Measurements from ENCODE around the gene CHTF18.

Gene CHTF18

DNA sequence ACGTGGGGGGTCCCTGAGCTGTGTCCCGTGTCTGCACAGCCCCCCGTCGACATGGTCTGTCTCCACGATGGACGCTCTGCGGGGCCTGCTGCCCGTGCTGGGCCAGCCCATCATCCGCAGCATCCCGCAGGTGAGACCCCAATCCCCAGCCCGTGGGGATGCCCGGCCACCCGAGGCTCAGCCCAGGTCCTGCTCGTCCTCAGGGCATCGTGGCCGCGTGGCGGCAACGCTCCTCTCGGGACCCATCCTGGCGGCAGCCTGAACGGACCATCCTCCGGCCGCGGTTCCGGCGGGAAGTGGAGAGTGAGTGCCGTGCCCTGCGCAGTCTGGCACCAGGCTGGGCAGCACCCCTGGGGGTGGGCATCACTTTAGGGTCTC, 22.9 kb upstream of the CHTF18 start:
- TF ChIP-seq, protein P1, sequence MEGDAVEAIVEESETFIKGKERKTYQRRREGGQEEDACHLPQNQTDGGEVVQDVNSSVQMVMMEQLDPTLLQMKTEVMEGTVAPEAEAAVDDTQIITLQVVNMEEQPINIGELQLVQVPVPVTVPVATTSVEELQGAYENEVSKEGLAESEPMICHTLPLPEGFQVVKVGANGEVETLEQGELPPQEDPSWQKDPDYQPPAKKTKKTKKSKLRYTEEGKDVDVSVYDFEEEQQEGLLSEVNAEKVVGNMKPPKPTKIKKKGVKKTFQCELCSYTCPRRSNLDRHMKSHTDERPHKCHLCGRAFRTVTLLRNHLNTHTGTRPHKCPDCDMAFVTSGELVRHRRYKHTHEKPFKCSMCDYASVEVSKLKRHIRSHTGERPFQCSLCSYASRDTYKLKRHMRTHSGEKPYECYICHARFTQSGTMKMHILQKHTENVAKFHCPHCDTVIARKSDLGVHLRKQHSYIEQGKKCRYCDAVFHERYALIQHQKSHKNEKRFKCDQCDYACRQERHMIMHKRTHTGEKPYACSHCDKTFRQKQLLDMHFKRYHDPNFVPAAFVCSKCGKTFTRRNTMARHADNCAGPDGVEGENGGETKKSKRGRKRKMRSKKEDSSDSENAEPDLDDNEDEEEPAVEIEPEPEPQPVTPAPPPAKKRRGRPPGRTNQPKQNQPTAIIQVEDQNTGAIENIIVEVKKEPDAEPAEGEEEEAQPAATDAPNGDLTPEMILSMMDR (IDR thresholded peaks at IDR 0.05; ENCODE audit: low read depth, low read length) = no peak
- no peak overlapping the region for H3K4me3 ChIP-seq (ENCODE audit: low read depth, low read length)

DNA sequence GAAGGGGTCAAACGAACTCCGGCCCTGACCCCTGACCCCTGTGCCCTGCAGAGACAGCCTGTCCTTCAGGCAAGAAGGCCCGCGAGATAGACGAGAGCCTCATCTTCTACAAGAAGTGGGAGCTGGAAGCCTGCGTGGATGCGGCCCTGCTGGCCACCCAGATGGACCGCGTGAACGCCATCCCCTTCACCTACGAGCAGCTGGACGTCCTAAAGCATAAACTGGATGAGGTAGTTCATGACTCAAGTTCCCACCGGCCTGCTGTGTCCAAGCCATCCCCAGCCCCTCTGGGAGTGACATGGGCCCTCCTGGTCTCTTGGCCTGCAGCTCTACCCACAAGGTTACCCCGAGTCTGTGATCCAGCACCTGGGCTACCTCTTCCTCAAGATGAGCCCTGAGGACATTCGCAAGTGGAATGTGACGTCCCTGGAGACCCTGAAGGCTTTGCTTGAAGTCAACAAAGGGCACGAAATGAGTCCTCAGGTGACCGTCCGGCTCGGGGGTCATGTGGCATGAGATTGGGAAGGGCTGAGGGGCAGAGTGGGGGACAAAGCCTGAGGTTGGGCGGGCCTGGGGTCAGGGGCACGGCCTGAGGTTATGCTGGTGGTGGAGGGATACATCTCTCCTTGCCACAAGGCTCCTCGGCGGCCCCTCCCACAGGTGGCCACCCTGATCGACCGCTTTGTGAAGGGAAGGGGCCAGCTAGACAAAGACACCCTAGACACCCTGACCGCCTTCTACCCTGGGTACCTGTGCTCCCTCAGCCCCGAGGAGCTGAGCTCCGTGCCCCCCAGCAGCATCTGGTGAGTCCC, 22.2 kb upstream of the CHTF18 start:
- TF ChIP-seq, protein P1 (IDR thresholded peaks at IDR 0.05; ENCODE audit: low read depth, low read length) = no peak
- no peak overlapping the region for H3K4me3 ChIP-seq (ENCODE audit: low read depth, low read length)

DNA sequence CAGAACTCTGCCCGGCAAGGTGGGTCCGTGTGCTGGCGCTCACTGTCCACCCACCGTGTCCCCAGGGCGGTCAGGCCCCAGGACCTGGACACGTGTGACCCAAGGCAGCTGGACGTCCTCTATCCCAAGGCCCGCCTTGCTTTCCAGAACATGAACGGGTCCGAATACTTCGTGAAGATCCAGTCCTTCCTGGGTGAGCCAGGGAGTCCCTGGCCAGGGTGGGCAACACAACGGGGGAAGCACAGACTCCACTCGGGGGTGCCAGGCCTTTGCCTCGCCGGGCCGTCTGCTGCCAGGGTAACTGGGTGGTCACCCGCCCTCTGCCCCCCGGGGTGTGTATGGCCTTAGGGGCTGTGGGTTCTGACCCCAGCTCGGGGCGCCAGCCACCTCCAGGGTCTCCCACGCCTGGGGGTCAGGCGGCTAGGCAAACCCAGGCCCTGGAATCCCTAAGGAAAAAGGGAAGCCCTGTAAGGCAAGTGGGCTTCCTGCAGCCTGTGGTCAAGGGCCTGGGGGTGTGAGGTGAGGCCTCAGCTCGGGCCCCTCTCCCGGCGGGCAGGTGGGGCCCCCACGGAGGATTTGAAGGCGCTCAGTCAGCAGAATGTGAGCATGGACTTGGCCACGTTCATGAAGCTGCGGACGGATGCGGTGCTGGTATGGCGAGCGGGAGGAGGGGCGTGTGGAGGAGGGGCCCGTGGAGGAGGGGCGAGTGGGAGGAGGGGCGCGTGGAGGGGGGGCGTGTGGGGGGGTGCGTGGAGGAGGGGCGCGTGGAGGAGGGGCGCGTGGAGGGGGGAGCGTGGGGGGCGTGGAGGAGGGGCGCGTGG, 21.4 kb upstream of the CHTF18 start:
- TF ChIP-seq, protein P1 (IDR thresholded peaks at IDR 0.05; ENCODE audit: low read depth, low read length) = no peak

DNA sequence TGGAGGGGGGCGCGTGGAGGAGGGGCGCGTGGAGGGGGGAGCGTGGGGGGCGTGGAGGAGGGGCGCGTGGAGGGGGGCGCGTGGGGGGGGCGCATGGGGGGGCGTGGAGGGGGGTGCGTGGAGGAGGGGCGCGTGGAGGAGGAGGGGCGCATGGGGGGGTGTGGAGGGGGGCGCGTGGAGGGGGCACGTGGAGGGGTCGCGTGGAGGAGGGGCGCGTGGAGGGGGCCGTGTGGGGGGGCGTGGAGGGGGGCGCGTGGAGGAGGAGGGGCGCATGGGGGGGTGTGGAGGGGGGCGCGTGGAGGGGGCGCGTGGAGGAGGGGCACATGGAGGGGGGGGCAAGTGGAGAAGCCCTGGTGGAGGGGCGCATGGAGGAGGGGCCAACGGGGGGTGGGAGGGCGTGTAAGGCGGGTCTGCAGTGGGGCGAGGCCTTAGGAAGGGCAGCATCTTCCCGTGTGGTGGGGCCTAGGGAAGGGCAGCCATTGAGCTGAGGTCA, 20.6 kb upstream of the CHTF18 start:
- TF ChIP-seq, protein P1 (IDR thresholded peaks at IDR 0.05; ENCODE audit: low read depth, low read length) = no peak
- H3K4me3 ChIP-seq (ENCODE audit: low read depth, low read length) = no peak overlapping the region

More for the DNA sequence above, 21.4 kb upstream of the CHTF18 start:
- H3K4me3 ChIP-seq (ENCODE audit: low read depth, low read length) = no peak overlapping the region

DNA sequence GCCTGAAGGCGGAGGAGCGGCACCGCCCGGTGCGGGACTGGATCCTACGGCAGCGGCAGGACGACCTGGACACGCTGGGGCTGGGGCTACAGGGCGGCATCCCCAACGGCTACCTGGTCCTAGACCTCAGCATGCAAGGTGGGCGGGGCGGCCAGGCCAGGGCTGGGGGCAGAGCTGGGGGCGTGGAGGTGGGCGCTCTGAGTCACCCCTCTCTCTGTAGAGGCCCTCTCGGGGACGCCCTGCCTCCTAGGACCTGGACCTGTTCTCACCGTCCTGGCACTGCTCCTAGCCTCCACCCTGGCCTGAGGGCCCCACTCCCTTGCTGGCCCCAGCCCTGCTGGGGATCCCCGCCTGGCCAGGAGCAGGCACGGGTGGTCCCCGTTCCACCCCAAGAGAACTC, 20.0 kb upstream of the CHTF18 start:
- TF ChIP-seq, protein P1 (IDR thresholded peaks at IDR 0.05; ENCODE audit: low read depth, low read length) = no peak

DNA sequence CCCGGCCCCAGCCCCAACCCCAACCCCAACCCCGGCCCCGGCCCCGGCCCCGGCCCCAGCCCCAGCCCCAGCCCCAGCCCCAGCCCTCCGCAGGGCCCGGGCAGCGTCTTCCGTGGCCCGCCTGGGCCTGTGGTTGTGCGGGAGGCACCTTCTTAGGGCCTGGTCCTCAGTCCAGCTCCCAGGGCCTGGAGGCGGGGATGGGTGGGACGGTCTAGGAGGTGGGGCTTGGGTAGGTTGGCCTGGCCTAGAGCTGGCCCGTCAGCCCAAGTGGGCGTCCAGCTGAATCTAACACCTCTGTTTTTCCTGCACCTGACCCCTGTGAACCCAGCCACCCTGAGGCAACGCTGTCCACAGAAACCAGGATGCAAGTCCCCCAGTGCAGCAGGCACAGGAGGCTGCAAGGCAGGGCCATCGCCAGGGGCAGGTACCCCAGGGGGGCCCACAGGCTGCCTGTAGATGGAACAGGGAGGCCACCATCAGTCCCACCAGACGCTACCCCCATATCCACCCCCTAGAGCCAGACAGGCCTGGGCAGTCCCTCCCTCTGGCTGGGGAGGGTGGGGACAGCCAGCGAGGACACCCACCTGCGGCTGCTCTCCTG, 19.1 kb upstream of the CHTF18 start:
- no peak overlapping the region for H3K4me3 ChIP-seq (ENCODE audit: low read depth, low read length)
- TF ChIP-seq, protein P1 (IDR thresholded peaks at IDR 0.05; ENCODE audit: low read depth, low read length) = no peak

More for the DNA sequence above, 20.0 kb upstream of the CHTF18 start:
- no peak overlapping the region for H3K4me3 ChIP-seq (ENCODE audit: low read depth, low read length)

Measured in WI38 (cell line).